DMS53 treated with DMSO at 0.1 percent for 48 hours (cell line): Measurements from ENCODE around the gene LSM6.

Experiments used
- DNase-seq: peaks from one replicate; lab custom pipeline; 2025; ENCODE audit not compliant: unreplicated experiment; lab: John Stamatoyannopoulos, UW

LSM6 gene

DNA sequence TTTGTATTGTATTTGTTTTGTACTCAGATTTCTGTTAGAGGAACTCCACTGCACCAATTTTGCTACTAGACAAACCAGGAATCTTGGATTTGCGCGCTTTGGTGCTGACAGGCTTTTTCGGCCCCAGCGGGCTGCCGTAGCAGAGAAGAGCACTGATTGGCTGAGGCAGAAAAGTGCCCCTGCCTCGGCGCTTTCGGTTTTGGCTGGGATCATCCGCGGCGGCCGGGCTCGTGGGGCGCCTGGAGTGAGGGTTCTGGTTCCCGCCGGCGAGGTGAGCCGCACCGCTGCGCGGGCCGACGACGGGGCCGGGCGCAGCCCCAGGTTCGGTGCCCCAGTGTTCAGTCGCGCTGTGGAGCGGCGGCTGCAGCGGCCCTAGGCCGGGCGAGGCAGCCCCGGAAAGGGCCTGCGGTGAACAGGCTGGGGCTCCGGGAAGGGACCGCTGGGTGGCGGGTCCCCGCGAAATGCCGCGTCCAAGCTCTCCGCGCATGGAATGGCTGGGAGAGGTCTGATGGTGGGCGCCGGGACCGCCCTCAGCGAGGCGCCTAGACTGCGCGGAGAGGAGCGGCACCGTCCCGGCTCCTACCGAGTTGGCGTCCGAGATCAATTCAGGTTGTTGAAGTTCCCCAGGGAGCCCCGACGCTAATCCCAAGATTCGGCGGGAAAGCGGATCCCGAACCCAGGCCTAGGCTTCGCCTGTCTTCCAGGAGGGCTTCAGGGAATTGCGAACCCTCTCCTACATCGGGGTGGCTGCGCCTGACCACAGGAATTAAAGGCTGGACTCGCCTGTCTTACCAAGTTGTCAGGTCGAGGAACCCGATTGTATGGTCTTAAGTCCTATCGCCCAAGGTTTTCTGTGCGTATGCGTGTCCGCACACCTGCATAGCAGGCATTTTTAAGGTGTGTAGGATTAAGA lies at the start of gene LSM6:
LSM6 (plus strand) TSS at position 178 of the 913 bp plus-strand sequence. CDS start 7,204 bp downstream, outside the sequence.
- peak; percentile 67 for DNase-seq

DNA sequence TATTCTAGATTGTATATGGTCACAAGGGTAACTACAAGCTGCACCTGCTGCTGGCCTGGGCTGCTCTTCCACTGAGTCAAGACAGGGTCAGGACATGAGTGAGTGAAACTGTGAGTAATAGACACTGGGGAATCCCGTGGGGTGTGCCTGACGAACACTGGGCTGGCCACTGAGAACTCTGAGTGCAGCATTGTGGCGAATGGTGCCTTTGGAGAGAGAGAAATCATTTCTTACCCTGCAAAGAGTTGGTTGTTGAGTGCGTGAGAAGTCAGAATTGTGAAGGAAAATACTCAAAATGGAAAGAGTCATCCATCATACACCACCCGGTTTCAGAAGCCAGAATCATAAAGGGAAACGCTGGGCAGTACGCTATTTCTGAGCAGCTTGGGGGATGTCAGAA lies 43.1 kb upstream of the LSM6 start:
- no peak for DNase-seq

DNA sequence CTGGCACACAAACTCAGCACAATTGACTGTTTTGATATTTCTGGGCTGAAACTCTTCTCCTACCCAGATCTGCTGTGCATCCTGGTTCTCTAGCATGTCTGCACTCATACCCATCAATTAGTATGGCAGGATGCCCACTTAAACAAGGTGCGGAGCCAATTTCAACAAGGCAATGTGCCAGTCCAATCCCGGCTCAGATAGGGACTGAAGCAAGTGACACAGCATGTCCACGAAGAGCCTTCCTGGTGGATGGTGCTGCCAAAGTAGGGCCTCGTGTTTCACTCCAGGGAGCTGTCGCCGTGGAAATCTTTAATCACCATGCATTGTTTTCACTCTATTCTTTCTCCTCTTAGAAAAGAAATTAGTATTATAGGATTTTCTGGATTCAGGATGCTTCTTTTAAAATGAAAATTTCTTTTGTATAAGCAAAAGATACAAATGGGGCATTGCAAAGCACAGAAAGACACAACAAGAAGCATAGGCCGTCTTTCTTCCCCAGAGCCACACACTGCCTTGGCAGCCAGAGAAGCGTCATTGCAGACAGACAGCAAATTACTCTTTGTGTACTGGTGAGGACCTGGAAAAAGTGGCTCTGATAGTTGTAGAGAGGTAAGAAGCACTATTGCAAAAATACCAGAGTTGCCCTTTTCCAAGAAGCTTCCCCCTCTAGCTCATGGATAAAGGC lies 40.6 kb upstream of the LSM6 start:
- DNase-seq: no peak

DNA sequence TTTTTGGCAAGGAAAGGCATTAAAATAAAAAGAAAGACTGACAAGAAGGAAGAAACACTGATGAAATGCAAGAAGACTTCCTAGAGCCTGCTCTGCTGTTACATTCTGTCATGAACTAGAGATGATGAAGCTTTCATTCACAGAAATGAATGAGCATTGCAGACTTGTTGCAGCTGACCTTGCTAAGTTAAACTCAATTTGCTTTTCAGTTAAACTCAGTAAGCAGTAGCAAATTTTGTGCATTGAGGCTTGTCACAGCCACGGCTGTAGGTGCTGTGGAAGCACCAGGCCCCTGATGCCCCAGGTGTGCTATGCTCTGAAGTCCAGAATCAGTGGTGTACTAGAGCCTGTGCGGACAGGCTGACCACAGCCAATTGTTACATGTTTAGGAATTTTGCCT lies 39.6 kb upstream of the LSM6 start:
- DNase-seq: no peak

DNA sequence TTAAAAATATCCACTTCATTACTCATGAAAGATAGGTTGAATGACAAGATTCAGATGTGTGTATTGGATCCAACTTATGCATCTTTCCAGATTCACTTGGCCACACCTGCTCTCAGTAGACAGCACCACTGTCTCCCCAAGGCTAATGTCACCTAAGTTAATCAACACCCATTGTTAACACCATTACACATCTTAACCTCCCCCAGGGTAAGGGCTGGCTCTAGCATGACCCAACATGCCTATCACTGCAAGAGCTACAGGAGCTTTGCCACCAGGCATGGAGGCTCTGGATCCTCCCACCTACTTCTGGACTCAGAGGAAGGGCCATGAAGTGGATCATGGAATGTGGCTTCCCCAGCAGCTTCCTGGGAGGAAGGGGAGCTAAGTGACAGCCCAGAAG lies 32.8 kb upstream of the LSM6 start:
- no peak for DNase-seq

DNA sequence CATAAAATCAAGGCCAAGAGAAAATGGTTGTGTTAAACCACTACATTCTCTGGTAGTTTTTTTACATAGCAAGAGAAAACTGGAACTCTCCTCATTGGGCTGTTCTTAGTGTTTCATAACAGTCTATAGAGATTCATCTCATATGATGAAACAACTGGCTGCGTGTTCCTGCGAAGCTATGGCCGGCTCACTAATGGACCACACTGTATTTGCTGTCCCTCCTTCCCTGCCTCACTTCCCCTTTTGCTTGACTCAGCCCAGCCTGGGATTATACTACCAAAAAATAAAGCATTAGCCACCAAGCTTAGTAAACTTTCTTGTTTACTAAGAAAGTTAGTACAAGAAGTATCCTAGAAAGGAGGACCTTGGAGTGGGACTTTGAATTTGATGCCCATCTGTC lies 31.6 kb upstream of the LSM6 start:
- DNase-seq: no peak

DNA sequence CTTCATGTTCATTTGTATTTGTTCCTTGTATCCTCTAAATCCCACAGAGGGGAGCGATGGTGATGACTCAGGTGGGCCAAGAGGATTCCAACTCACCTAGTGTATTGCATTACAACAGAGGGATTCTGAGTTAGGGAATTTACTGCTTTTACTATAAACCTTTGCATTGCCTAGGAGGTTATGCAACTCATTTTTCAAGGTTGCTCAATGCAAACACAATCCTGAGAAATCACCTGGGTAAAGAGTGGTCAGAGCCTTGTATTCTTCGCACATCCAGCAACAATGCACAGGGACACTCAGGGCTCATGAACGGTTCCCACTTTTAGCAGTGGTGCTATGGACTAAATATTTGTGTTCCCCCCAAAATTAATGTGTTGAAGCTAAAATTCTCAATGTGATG lies 28.6 kb upstream of the LSM6 start:
- no peak for DNase-seq

DNA sequence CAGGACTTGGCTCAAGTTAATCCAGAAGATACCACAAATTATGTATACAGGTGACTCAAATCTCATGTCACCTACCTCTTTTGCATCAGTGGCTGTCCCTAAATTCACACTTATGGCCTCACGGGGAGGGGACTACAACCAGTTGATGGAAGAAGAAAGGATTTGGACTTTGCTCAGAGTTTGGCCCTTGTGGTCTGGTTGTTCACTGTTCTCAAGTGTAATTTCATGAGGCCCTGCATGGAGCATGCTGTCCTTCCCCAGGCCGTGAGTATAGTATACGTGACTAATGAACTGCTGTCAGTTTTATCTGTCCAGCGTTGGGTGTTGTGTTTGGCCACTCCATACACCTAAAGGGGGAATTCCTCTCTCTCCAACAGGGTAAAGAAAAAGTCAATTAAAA lies 27.5 kb upstream of the LSM6 start:
- DNase-seq: no peak

DNA sequence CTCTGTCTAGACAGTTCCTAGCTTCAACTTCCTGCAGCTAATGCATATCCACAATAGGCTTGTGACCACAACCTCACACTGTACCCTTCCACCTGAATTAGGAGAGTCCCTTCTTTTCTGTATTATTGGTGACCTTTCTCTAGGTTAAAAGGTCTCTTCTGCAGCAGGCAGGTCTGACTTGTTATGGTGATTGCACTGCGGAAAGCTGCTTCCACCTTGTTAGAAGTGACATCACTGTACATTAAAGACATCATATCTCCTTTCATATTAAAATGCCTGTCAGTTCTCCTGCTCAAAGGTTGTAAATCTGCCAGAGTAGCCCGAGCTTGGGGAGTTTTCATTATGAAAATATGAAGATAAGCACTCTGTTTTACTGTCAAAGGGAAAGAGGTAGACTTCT lies 21.5 kb upstream of the LSM6 start:
- no peak for DNase-seq

DNA sequence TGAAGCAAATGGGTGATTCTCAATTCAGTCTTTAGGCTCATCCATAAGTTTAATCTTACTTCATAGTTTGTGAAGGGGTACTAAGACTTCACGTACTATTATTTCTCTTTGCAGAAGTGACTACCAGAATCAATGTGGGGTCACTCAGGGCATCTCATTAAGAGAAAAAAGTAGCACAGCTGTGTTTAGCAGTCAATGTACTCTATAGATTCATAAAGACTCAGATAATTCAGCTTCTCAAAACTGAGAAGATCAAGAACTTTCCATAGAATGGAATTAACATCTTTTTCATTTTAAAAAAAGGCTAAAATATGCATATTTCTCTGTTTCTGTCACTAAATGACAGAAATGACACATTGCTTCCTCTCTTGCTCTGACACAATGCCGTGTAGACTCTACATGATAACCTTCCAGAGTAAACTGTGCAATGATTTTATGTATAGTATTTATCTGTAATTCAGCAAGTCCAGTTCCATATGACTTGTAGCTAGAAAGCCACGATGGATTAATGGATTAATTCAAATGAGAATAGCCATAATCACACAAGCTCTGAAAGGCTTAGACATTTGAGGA lies 20.3 kb upstream of the LSM6 start:
- no peak for DNase-seq

DNA sequence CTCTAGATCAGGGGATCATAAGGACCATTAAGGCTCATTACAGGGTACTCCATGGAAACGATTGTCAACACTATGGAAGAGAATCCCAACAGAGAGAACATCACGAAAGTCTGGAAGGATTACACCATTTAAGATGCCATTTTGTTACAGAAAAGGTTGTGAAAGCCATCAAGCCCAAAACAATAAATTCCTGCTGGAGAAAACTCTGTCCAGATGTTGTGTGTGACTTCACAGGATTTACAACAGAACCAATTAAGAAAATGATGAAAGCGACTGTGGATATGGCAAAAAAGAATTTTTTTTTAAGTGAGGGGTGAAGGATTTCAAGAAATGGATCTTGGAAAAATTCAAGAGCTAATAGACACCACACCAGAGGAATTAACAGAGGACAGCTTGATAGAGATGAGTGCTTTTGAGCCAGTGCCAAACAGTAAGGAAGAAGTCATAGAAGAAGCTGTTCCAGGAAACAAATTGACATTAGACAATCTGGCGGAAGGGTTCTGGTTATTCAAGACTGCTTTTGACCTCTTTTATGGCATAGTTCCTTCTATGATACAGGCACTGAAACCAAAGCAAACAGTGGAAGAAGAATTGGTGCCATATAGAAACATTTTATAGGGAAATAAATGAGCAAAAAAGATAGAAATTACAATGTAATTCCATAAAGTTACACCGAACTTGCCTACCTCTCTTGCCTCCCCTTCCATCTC lies 17.3 kb upstream of the LSM6 start:
- DNase-seq: no peak

DNA sequence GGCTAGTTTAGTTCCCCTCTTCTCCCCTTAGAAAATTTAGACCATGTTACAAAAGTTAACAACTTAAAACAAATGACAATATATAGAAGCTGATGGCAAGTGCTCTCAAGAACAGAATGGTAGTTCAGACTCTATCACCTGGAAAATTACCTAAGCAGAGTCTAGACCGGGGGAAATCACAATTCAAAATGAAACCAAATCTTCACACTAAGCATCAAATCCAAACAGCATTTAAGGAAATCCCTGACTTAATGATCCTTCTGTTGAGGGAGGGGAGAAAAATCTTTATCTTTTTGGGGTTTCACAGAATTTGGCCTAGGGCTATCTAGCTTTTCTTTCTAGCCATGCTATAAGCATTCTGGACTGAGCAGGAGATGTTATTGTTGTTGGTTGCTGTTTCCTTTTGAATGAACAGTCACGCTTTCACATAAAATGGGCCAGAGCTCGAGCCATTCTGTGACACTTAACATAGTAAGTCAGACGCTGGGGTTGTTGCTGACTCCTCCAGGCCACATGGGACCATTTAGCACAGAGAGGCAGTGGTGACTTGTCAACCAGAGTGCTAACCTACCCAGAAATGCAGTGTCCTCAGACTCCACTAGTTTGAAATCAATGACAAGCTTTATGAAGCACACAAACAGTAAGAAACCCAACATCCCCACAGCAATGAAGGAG lies 16.0 kb upstream of the LSM6 start:
- no peak for DNase-seq

DNA sequence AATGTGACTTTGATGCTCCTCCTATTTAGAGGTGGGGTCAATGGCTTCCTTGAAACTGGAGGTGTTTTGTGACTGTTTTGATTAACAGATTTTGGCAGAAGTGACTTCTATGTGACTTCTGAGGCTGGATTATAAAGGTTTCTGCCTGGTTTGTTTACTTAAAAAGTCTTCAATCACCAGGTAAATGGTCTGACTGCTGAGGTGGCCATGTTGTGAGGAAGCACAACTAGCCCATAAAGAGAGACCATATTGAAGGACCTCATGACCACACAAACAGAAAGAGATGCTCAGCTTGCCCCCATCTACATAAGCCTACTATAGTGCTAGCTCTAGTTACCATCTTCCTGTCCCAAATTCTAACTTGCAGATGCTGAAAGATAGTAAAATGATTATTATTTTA lies 14.3 kb upstream of the LSM6 start:
- no peak for DNase-seq

DNA sequence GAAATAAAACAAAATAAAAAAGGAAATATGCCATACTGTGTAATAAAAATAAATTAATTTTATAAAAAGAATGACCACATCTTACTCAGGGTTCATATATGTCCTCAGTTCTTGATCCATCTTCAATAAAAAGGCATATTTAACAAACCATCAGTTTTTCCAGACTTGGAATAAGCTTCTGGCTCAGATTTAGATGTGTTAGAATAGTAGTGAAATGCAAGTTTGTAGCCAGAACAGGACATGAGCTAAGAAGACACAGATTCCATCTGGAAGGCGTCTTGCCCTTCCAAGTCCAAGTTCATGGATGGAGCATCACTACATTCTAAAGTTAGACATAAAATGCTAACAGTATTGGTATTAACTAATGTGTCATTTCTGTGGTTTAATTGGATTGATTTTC lies 10.3 kb upstream of the LSM6 start:
- DNase-seq: no peak

DNA sequence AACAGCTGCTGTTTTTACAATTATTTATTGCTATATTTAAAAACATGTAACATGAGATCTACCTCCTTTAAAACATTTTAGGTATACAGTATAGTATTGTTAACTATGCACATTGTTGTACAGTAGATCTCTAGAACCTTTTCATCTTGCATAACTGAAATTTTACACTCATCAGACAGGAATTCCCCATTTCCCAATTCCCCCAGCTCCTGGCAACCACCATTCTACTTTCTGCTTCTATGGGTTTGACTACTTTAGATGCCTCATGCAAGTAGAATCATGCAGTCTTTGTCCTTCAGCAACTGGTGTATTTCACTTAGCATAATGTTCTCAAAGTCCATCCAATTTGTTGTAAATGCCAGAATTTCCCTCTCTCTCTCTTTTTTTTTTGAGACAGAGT lies 9.7 kb upstream of the LSM6 start:
- no peak for DNase-seq

DNA sequence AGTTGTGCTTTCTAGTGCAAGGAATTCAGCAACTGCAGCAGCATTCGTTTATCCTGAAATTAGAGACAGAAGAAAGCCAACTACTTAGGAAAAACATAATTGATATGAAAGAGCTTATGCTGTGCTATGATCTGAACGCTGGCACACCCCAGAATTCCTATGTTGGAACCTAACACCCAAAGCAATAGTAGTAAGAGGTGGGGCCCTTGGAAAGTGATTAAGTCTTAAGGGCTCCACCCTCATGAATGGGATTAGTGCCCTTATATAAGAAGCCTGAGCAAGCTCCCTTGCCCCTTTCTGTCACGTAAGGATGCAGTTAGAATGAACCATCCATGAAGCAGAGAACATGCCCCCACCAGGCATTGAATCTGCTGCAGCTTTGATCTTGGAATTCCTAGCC lies 5.4 kb upstream of the LSM6 start:
- no peak for DNase-seq

DNA sequence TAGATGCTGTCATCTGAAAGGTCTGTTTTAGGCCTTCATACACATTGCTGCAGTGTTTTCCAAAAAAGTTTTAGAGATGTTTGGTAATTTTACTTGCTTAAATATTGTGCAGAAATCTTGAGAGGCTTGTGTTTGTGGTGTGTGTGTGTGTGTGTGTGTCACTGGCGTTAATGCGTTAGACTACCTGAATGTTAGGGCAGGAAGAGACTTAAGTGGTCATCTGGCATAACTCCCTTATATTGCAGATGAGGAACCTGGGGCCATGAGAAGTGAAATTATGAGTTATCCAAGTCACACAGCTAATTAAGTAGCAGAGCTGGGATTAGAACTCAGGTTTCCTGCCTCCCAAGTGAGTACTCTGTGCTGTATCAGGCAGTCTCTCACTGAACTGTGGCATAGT lies 1.4 kb downstream of the LSM6 start:
- DNase-seq: no peak

DNA sequence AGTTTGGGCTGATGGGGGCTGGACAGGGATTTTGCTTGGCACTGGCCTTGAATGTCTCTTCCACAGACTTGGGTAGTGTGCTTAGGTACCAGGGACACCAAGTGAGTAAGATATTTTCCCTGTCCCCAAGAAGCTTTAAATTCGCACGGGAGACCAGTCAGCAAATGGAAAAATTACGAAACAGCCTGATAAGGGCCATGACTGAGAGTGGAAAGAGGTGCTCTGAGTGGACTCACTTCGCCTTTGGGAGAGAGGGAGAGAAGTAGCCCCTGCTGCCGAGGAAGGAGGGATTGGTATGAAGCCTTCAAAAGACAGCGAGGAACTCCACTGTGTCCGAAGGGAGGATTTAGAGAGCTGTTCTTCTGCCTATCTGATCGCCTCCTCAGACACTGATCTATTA lies 2.6 kb downstream of the LSM6 start:
- no peak for DNase-seq

DNA sequence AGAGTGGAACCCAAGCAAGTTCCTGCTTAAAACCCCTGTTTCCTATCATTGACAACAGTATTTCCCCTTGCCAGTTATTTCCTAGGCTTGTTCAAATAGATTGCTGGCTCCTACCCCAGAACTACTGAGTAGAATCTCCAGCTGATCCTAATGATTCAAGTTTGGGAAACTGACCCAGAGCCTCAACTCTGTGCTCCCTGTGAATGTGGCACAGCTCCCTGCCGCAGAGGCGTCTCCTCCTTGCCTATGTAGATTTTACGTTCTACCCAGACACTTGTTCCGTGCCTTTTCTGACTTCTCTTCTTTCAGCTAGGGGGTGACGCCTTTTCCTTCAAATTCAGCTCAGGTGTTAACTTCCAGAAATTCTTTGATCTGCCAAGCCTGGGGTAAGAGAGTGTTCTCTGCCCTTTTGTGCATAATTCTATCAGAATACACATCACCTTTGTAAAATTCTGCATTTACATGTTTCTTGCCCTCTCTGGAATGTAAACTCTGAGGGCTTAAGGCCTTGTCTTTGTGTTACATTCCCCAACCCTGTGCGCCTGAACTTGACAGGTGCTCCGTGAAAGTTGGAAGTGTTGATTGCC lies 4.4 kb downstream of the LSM6 start:
- DNase-seq: no peak

DNA sequence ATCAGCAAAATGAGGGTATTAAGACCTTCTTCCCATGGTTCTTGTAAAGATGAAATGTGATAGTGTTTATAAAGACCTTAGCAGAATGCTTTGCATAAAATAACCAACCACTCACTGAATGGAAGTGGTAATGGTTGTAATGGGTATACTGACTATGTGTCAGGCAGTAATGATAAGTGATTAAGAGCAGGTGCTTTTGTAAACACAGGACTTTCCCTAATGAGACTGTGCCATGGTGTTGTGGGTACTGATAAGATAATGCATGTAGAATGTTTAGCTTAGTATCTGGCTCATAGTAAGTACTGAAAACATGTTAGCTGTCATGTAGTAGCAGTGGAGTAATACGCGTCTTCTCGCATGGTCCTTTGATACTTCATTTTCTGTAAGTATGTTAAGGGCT lies 6.9 kb downstream of the LSM6 start:
- no peak for DNase-seq

DNA sequence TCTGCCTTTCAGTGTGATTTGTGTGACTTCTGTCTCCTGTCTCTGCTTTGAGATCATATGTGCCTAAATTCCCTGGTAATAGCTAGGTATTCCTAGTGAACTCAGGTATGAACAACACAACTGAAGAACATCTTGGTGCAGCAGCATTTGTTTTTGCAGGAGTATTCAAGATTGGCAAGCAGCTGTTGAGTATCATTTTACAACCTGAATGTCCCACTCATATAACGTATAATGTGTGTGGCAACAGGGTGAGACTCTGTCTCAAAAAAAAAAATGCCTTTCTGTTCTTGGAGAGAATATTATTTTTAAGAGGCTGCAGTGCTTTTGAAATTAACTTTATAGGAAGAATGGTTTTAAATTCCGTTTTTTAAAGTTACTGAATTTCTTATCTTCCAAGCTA lies 7.7 kb downstream of the LSM6 start:
- no peak for DNase-seq
